HUES48 (cell line): ENCODE data around the gene SYNPO2.
A peak's percentile ranks its signal among the peaks of the same experiment; 100 is the strongest.

Source experiments
- H3K27ac ChIP-seq: one replicate; pipeline ENCODE4 v1.7.0; 2013; ENCODE audit warnings: low read depth, low read length, inconsistent platforms
- H3K27me3 ChIP-seq: 2 replicates; pipeline ENCODE4 v1.6.1; 2013; ENCODE audit warnings: mild to moderate bottlenecking, low read length; ENCODE audit not compliant: control insufficient read depth, insufficient read depth
- H3K36me3 ChIP-seq: 2 replicates; pipeline ENCODE4 v1.6.1; 2013; ENCODE audit warnings: low read length; ENCODE audit not compliant: control insufficient read depth, insufficient read depth
- H3K4me1 ChIP-seq: 2 replicates; pipeline ENCODE4 v1.6.1; 2013; ENCODE audit warnings: mild to moderate bottlenecking, low read length; ENCODE audit not compliant: control insufficient read depth, insufficient read depth
- H3K4me3 ChIP-seq: 2 replicates; pipeline ENCODE4 v1.5.1; 2013; ENCODE audit warnings: mild to moderate bottlenecking, low read depth, low read length
- H3K9ac ChIP-seq: 2 replicates; pipeline ENCODE4 v1.6.1; 2013; ENCODE audit warnings: mild to moderate bottlenecking, low read depth, low read length, moderate library complexity
- H3K9me3 ChIP-seq: 2 replicates; pipeline ENCODE4 v1.6.1; 2013; ENCODE audit warnings: low read length; ENCODE audit not compliant: control insufficient read depth, insufficient read depth

SYNPO2 gene

GRCh38 chr4:118953276-118953675 lies 64.6 kb downstream of the SYNPO2 start:
- Histone ChIP-seq H3K9ac (no peak overlapping the region), H3K4me3 (no peak overlapping the region), H3K27ac (no peak overlapping the region), H3K27me3 (no peaks in the 10 kb centered on the region), H3K9me3 (no peaks in the 10 kb centered on the region), H3K4me1 (peaks cover 10% of the 10 kb centered on the region), H3K36me3 (no peaks in the 10 kb centered on the region)

- Histone ChIP-seq H3K9ac (no peak overlapping the region), H3K27me3 (no peaks in the 10 kb centered on the region), H3K4me3 (no peak overlapping the region), H3K36me3 (no peaks in the 10 kb centered on the region), H3K9me3 (no peaks in the 10 kb centered on the region), H3K27ac (no peak overlapping the region), H3K4me1 (peaks cover under 1% of the 10 kb centered on the region; the same call in 1 of the 2 replicates)
Measured at GRCh38 chr4:118954246-118954645, 65.6 kb downstream of the SYNPO2 start.

GRCh38 chr4:118955515-118955914 lies 66.9 kb downstream of the SYNPO2 start:
- no peak overlapping the region for H3K4me3 ChIP-seq
- no peak overlapping the region for H3K27ac ChIP-seq
- H3K36me3 ChIP-seq: no peaks in the 10 kb centered on the region
- H3K9me3 ChIP-seq: no peaks in the 10 kb centered on the region
- no peaks in the 10 kb centered on the region for H3K4me1 ChIP-seq
- no peaks in the 10 kb centered on the region for H3K27me3 ChIP-seq
- H3K9ac ChIP-seq: no peak overlapping the region

GRCh38 chr4:118957722-118958445 lies 69.2 kb downstream of the SYNPO2 start:
- H3K4me3 ChIP-seq: no peak overlapping the region
- H3K9me3 ChIP-seq: no peaks in the 10 kb centered on the region
- H3K27ac ChIP-seq: no peak overlapping the region
- H3K4me1 ChIP-seq: no peaks in the 10 kb centered on the region
- H3K9ac ChIP-seq: no peak overlapping the region
- no peaks in the 10 kb centered on the region for H3K36me3 ChIP-seq
- no peaks in the 10 kb centered on the region for H3K27me3 ChIP-seq

GRCh38 chr4:118962540-118962939 lies 73.9 kb downstream of the SYNPO2 start:
- Histone ChIP-seq H3K27ac (no peak overlapping the region), H3K4me1 (peaks cover 8% of the 10 kb centered on the region), H3K9ac (no peak overlapping the region), H3K36me3 (no peaks in the 10 kb centered on the region), H3K9me3 (no peaks in the 10 kb centered on the region), H3K27me3 (no peaks in the 10 kb centered on the region), H3K4me3 (no peak overlapping the region)

GRCh38 chr4:118964891-118965411 lies 76.3 kb downstream of the SYNPO2 start:
- Histone ChIP-seq H3K9me3 (no peaks in the 10 kb centered on the region), H3K27ac (no peak overlapping the region), H3K4me3 (no peak overlapping the region), H3K9ac (no peak overlapping the region), H3K27me3 (no peaks in the 10 kb centered on the region), H3K4me1 (peaks cover 25% of the 10 kb centered on the region), H3K36me3 (no peaks in the 10 kb centered on the region)

GRCh38 chr4:118967393-118967792 lies 78.7 kb downstream of the SYNPO2 start:
- H3K27me3 ChIP-seq: no peaks in the 10 kb centered on the region
- H3K9me3 ChIP-seq: no peaks in the 10 kb centered on the region
- H3K27ac ChIP-seq: peak overlapping the region; percentile 79
- H3K4me1 ChIP-seq: peaks cover 25% of the 10 kb centered on the region
- no peak overlapping the region; the same call in 1 of the 2 replicates for H3K9ac ChIP-seq
- no peak overlapping the region for H3K4me3 ChIP-seq
- no peaks in the 10 kb centered on the region for H3K36me3 ChIP-seq

- H3K9ac ChIP-seq: no peak overlapping the region; the same call in 1 of the 2 replicates
- no peaks in the 10 kb centered on the region for H3K36me3 ChIP-seq
- H3K27ac ChIP-seq: peak overlapping the region; percentile 79
- no peak overlapping the region for H3K4me3 ChIP-seq
- peaks cover 25% of the 10 kb centered on the region for H3K4me1 ChIP-seq
- H3K9me3 ChIP-seq: no peaks in the 10 kb centered on the region
- H3K27me3 ChIP-seq: no peaks in the 10 kb centered on the region
Measured at GRCh38 chr4:118968005-118968404, 79.4 kb downstream of the SYNPO2 start.

GRCh38 chr4:118968813-118969212 lies 80.2 kb downstream of the SYNPO2 start:
- Histone ChIP-seq H3K9me3 (no peaks in the 10 kb centered on the region), H3K27me3 (no peaks in the 10 kb centered on the region), H3K27ac (no peak overlapping the region), H3K4me1 (peaks cover 25% of the 10 kb centered on the region), H3K9ac (no peak overlapping the region), H3K4me3 (no peak overlapping the region), H3K36me3 (no peaks in the 10 kb centered on the region)

GRCh38 chr4:118969359-118969758 lies 80.7 kb downstream of the SYNPO2 start:
- no peak overlapping the region for H3K27ac ChIP-seq
- H3K36me3 ChIP-seq: no peaks in the 10 kb centered on the region
- no peaks in the 10 kb centered on the region for H3K9me3 ChIP-seq
- peaks cover 25% of the 10 kb centered on the region for H3K4me1 ChIP-seq
- no peak overlapping the region for H3K4me3 ChIP-seq
- no peak overlapping the region for H3K9ac ChIP-seq
- H3K27me3 ChIP-seq: no peaks in the 10 kb centered on the region

- H3K9me3 ChIP-seq: no peaks in the 10 kb centered on the region
- H3K36me3 ChIP-seq: no peaks in the 10 kb centered on the region
- peaks cover 21% of the 10 kb centered on the region for H3K4me1 ChIP-seq
- no peak overlapping the region for H3K4me3 ChIP-seq
- no peaks in the 10 kb centered on the region for H3K27me3 ChIP-seq
- no peak overlapping the region for H3K27ac ChIP-seq
- H3K9ac ChIP-seq: no peak overlapping the region
Measured at GRCh38 chr4:118972167-118972566, 83.5 kb downstream of the SYNPO2 start.
